Ovary (tissue), 9 donors: Measurements from ENCODE around the gene VCAN. TPM values are rescaled to one million over a fixed set of nuclear protein-coding genes. Genes with fewer than 3 reads are reported as not detected.

Experiments used
- DNase-seq, 5 donors: peaks; one replicate each; pipeline ENCODE4 v3.0.0-alpha.2; 2019 to 2020
- H3K27ac ChIP-seq, 2 donors: fragments of 200-600 bp; one replicate each; pipeline versions ENCODE4 v1.5.1 to v1.8.0; 2019 to 2022
- H3K27me3 ChIP-seq: fragments of 200-600 bp; one replicate; pipeline ENCODE4 v1.8.0; 2022
- H3K36me3 ChIP-seq: fragments of 200-600 bp; sonication (generic); one replicate; pipeline ENCODE4 v1.5.1; 2019
- H3K4me1 ChIP-seq: one replicate; pipeline ENCODE4 v1.8.1; 2013; ENCODE audit warnings: mild to moderate bottlenecking, moderate library complexity; ENCODE audit not compliant: insufficient read depth
- H3K4me3 ChIP-seq: fragments of 200-600 bp; sonication (generic); one replicate; pipeline ENCODE4 v1.5.1; 2017
- H3K9me3 ChIP-seq, 2 donors: fragments of 200-600 bp in 1 of 2; sonication (generic) in 1 of 2; one replicate each; pipeline versions ENCODE4 v1.5.1 to v1.8.1; 2013 to 2019; ENCODE audit warnings: mild to moderate bottlenecking in 1 of 2, moderate library complexity in 1 of 2
- CTCF ChIP-seq, 3 donors: fragments of 450-650 bp in 2 of 3; fragments of 200-600 bp in 1 of 3; IDR thresholded peaks; one replicate each; pipeline versions ENCODE4 v1.5.1 to v1.8.0; 2016 to 2022; ENCODE audit warnings: antibody characterized with exemption in 3 of 3, mild to moderate bottlenecking in 1 of 3
- EP300 ChIP-seq: sonication (generic); formaldehyde crosslinking; IDR thresholded peaks from one replicate; pipeline ENCODE4 v1.6.1; 2017; ENCODE audit warnings: antibody characterized with exemption
- POLR2A ChIP-seq: fragments of 450-650 bp; IDR thresholded peaks from one replicate; pipeline ENCODE4 v1.6.1; 2017; ENCODE audit warnings: antibody characterized with exemption, mild to moderate bottlenecking, moderate library complexity
- WGBS, 3 donors: extraction: QIAGEN DNeasy Blood & Tissue Kit in 1 of 3; methylation state at CpG; one replicate each; pipeline versions ENCODE4 v1.1.5 to v1.1.7; 2013 to 2017; 5-methylcytosine and 5-hydroxymethylcytosine counted together
- intact Hi-C, 4 donors: fragments of 100-400 bp; cut with DNase I; formaldehyde crosslinking; loops; one replicate each; pipeline versions ENCODE4 v1.11.0 to v1.15.1; 2022 to 2023
- polyA plus RNA-seq, 2 donors: library from polyadenylated mRNA; stranded (reverse); fragments of 200-250 nt in 1 of 2; fragments of 350-450 nt in 1 of 2; fragmentation: Illumina TruSeq in 1 of 2; extraction: RNeasy Lipid Tissue Mini Kit (QIAGEN cat#74804) in 1 of 2; gene quantifications; one replicate each; pipeline ENCODE4 v1.2.3, GENCODE V29; 2013 to 2014
- total RNA-seq, 7 donors: library from RNA; depleted of rRNA in 2 of 7; stranded (reverse); fragments of >200 nt in 2 of 7; fragmentation: NEBNext Ultra II Directional in 3 of 7; extraction: Animal tissue kit (Norgen Biotek cat#: 25700) in 3 of 7; gene quantifications; one replicate each; pipeline versions ENCODE4 v1.1.0 to v1.2.4, GENCODE V29; 2016 to 2023
- donor health status: DM: no; HTN: no; CAD: no; lungs with moderate emphysema.
- donor health status: DM: no; HTN: no; CAD: no.
- donor health status: Bipolar disorder and iron deficiency.
- donor health status: DM: yes; HTN: yes; CAD: no.
- donor health status: DM: no; HTN: no; CAD: no.
- donor health status: DM: yes; HTN: yes; CAD: no.

The VCAN gene
- total and polyA plus RNA-seq, 9 donors = 2.2 to 21.3 (median 7.3) TPM

- WGBS, 3 donors = 26 to 43% (median 40%) methylated on average over 2 of the region's 2 CpGs
- Histone ChIP-seq H3K27ac (no peak overlapping the region), H3K27me3 (no peaks in the 10 kb centered on the region), H3K9me3 (no peaks in the 10 kb centered on the region), H3K4me1 (no peaks in the 10 kb centered on the region), H3K36me3 (no peaks in the 10 kb centered on the region), H3K4me3 (no peak overlapping the region)
- intact Hi-C loops = no loop called here
- TF ChIP-seq POLR2A (no peak), EP300 (no peak), CTCF (IDR thresholded peaks at IDR 0.05) (no peak)
- DNase-seq = no peak
These were observed 77.5 kb downstream of the VCAN start for GRCh38 chr5:83549076-83549475.

GRCh38 chr5:83549674-83550073, 78.1 kb downstream of the VCAN start:
- H3K9me3 ChIP-seq = no peaks in the 10 kb centered on the region
- intact Hi-C loops = no loop called here
- TF ChIP-seq CTCF (IDR thresholded peaks at IDR 0.05) (no peak), POLR2A (no peak), EP300 (no peak)
- no peak for DNase-seq
- H3K36me3 ChIP-seq = no peaks in the 10 kb centered on the region
- no peaks in the 10 kb centered on the region for H3K4me1 ChIP-seq
- H3K27ac ChIP-seq = no peak overlapping the region
- 20 to 24% (median 20%) methylated on average over 5 of the region's 5 CpGs for WGBS, 3 donors
- no peaks in the 10 kb centered on the region for H3K27me3 ChIP-seq
- H3K4me3 ChIP-seq = no peak overlapping the region

GRCh38 chr5:83551821-83552220, 80.3 kb downstream of the VCAN start:
- H3K4me1 ChIP-seq = no peaks in the 10 kb centered on the region
- H3K27me3 ChIP-seq = no peaks in the 10 kb centered on the region
- no peak overlapping the region for H3K4me3 ChIP-seq
- intact Hi-C loops = no loop called here
- no peak for TF ChIP-seq POLR2A
- 1 to 20% (median 12%) methylated on average over 1 of the region's 1 CpG for WGBS, 3 donors
- no peak for DNase-seq
- no peaks in the 10 kb centered on the region for H3K36me3 ChIP-seq
- H3K9me3 ChIP-seq = no peaks in the 10 kb centered on the region
- H3K27ac ChIP-seq = no peak overlapping the region

- Histone ChIP-seq H3K4me3 (no peak overlapping the region), H3K27me3 (no peaks in the 10 kb centered on the region), H3K4me1 (no peaks in the 10 kb centered on the region), H3K27ac (no peak overlapping the region), H3K36me3 (no peaks in the 10 kb centered on the region), H3K9me3 (no peaks in the 10 kb centered on the region)
- DNase-seq = no peak
- no peak for TF ChIP-seq EP300
- TF ChIP-seq CTCF (IDR thresholded peaks at IDR 0.05) = no peak
- no peak for TF ChIP-seq POLR2A
- intact Hi-C loops = no loop called here
These were observed 80.7 kb downstream of the VCAN start for GRCh38 chr5:83552275-83552674.

- Histone ChIP-seq H3K4me1 (no peaks in the 10 kb centered on the region), H3K4me3 (no peak overlapping the region), H3K27me3 (no peaks in the 10 kb centered on the region), H3K27ac (no peak overlapping the region), H3K9me3 (no peaks in the 10 kb centered on the region), H3K36me3 (no peaks in the 10 kb centered on the region)
- WGBS, 3 donors = 68 to 91% (median 91%) methylated on average over 9 of the region's 9 CpGs
- DNase-seq = no peak
- TF ChIP-seq POLR2A = no peak
- TF ChIP-seq CTCF (IDR thresholded peaks at IDR 0.05) = no peak
- TF ChIP-seq EP300 = no peak
- intact Hi-C loops = no loop called here
These were observed 81.5 kb downstream of the VCAN start for GRCh38 chr5:83553000-83553486.
